Central memory CD4-positive, alpha-beta T cell (primary cell): ENCODE data around the gene ADAMTS15.
"Not testable (repeated sequence)": the region's sequence is repeated elsewhere in the genome, so short reads cannot be mapped to it uniquely, and the experiment has no call there.

ENCODE experiments used
- DNase-seq: peaks from one replicate; pipeline ENCODE4 v3.0.0; 2022

Gene ADAMTS15

DNA sequence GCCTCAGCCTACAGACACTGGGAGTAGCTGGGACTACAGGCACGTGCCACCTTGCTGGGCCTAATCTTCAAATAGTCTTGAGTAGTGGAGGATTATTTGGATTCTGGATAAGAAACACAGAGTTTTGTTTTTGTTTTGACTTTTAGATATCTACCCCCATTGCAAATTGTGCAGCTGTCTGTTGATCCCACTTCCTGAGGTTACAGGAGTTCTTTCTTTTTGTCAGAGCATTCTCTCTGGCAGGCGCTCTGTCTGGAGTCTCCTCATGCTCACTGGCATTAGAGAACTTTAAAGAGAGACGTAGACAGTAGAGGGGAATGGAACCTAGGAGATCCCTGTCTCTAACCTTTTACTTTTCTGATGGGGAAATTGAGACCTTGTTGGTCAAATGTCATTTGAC, 12.3 kb upstream of the ADAMTS15 start:
- no peak for DNase-seq

DNA sequence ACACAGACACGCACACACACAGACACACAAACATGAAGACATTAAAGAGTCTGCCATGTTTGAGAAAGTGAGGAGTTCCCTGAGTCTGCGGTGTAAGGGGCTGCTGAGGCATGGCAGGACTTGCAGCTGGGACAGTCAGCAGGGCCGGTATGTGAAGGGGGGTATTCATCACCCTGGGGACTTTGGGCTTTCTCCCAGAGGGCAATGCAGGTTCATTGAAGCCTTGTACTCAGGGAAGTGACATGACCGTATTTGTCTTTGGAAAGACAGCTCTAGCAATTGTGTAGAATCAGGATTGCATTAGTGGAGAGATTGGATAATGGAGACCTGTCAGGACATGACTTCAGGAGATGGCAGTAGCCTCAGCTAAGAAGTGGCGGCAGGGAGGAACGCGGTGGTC, 10.6 kb upstream of the ADAMTS15 start:
- no peak for DNase-seq

DNA sequence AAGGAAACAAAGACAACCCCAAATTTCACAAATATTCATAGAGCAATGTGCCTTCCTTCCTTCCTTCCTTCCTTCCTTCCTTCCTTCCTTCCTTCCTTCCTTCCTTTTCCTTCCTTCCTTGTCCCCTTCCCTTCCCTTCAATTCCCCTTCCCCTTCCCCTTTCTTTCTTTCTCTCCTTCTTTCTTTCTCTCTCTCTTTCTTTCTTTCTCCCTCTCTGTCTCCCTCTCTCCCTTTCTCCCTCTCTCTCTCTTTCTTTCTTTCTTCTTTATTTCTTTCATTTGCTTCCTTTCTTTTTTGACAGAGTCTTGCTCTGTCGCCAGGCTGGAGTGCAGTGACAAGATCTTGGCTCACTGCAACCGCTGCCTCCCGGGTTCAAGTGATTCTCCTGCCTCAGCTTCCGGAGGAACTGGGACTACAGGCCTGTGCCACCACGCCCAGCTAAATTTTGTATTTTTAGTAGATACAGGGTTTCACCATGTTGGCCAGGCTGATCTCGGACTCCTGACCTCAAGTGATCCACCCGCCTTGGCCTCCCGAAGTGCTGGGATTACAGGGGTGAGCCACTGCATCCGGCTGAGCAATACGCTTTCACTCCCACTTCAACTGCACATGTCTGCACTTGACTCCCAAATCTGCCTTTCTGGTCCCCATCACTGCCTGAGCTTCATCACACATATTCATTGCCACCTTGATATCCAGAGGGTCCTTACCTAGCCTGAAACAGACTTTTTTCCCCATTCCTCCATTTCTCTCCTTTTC, 9.9 kb upstream of the ADAMTS15 start:
- not testable (repeated sequence) for DNase-seq

DNA sequence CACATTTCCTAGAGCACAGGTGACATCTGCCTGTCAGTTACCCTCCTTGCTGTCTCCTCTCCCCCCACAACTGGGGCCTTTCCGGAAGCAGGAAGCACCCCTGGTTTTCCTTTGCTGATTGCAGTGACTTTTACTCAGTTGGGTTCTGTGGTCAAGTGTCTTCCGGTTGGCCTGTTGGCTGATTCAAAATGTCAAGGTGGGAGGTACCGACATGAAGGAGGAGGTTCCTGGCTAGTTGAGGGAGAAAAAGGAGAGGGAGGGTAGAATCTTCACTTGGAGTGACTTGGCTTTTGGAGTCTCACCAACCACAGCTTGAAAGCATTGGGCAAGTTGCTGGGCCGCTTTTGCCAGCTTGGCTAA, 9.3 kb upstream of the ADAMTS15 start:
- DNase-seq = no peak

DNA sequence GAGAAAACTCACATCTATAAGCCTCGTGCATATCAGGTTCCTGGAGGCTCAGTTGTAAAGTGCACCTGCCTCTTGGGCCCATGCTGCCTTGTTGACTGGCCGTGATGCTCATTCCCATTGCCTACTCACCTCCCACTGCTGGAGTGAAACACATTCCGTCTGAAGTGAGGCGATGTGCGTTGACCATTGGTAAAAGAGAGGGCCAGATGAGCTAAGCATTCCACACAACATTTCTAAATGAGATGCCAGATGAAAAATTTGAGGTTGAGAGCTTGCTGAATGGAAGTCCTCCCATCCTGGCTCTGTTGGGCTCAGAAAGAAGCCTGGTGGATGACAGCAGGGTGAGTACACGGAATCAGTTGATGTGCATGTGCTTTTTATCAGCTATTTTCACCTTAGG, 8.6 kb upstream of the ADAMTS15 start:
- no peak for DNase-seq

DNA sequence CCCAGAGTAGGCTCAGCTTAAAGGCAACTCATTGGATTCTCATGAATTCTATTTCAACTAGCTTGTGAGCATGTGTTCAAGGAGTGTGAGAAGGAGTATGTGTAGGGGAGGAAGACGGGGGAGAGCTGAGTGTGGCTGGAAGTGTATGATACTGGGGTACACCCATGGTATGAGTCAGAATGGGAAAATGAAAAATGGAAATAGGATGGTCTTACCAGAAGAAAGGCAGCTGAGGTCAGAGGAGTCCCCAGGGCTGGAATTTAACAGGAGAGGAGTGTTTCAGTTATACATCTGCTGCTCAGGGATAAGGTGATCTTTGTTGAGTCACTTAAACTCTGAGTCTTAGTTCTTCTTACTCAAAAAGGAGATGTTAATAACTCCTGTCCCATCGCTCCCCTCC, 6.7 kb upstream of the ADAMTS15 start:
- DNase-seq = no peak

DNA sequence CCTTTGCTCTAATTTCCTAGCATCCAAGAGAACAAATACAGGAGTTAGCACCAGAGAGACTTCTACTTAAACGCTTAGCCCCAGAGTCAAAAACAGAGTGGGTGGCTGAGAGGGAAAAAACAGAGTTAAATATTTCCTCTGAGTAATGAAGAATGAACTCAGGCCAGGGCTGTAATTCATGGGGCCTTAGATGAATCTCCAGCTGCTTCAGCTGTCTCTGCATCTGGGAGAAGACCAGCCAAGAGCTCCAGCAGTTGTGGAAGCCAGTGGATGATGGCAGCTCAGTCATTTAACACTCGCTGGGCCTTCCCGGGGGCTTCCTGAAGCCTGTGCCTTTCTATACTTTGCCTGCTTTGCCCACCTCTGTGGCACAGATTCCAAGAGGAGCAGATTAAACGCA, 5.7 kb upstream of the ADAMTS15 start:
- no peak for DNase-seq

DNA sequence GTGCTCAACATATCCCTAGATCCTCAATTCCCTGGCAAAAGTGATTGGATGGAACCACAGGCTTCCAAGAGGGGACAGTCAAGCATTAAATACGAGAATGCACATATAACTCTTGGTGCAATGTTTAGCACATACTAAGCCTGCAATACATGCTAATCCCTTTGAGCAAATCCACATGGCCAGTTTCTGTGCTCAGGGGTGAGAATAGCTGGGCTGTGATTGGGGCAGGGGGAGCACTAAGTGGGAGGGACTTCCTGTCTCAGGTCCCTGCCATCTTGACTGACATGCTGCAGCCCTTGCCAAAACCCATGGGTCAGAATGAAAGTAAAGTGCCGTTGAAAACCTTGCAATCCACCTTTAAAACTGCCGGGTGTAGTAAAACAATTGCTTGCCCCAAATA, 2.7 kb upstream of the ADAMTS15 start:
- no peak for DNase-seq

DNA sequence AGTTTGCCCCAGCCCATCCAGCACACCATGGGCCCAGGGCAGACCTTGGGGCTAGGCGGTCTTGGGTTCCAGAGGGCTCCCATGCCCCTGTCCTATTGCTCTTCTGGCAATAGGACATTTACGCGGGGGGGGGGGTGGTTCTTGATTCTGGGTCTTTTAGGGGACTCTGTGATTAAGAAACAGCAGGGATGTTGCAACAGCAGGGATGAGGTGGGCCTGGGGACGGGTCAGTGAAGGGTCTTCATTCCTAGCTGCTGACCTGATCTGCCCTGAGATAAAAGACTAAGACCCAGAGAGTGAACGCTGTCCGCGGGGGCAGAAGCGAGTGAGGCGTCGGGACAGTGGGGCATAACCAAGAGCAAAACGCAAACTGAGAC, 418 bp upstream of the ADAMTS15 start:
- no peak for DNase-seq

DNA sequence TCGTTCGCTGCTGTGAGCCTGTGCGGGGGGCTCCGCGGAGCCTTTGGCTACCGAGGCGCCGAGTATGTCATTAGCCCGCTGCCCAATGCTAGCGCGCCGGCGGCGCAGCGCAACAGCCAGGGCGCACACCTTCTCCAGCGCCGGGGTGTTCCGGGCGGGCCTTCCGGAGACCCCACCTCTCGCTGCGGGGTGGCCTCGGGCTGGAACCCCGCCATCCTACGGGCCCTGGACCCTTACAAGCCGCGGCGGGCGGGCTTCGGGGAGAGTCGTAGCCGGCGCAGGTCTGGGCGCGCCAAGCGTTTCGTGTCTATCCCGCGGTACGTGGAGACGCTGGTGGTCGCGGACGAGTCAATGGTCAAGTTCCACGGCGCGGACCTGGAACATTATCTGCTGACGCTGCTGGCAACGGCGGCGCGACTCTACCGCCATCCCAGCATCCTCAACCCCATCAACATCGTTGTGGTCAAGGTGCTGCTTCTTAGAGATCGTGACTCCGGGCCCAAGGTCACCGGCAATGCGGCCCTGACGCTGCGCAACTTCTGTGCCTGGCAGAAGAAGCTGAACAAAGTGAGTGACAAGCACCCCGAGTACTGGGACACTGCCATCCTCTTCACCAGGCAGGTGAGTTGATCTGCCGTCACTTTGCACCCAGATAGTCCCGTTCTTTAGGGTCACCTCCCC, 1.0 kb downstream of the ADAMTS15 start:
- DNase-seq = no peak

DNA sequence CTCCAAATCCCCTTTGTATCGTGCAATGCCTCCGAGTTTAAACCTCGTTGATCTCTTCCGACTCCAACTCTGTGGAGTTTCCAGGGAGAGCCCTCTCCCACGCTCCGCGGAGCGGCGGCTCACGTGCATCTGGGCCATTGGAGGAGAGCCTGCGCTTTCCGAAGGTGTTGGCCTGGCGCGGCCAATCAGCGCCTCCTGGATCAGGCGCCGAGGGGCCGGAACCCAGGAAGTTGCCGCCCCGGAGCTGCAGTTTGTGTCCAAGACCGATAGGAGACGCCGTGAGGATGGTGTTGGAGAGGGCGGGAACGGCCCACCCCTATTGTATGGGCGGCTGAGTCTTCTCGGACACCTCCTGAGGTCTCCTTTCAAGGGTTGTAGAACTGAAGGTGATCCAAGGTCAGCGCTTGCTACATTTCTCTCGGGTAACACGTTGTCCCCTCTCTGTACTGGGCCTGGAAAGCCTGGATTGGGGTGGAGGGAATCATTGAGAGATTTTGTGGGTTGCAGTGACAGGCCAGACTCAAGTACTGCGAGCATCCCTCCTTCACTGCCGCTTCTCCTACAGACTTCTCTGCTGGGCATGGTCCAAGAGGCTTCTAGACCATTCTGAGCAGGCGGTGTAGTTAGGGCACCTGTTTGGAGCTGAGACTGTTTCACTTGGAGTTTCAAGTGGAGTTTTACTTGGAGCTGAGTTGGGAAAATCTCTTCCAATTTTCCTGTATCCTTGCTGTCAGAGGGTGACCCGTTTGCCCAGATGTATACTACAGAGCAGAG, 1.7 kb downstream of the ADAMTS15 start:
- no peak for DNase-seq

DNA sequence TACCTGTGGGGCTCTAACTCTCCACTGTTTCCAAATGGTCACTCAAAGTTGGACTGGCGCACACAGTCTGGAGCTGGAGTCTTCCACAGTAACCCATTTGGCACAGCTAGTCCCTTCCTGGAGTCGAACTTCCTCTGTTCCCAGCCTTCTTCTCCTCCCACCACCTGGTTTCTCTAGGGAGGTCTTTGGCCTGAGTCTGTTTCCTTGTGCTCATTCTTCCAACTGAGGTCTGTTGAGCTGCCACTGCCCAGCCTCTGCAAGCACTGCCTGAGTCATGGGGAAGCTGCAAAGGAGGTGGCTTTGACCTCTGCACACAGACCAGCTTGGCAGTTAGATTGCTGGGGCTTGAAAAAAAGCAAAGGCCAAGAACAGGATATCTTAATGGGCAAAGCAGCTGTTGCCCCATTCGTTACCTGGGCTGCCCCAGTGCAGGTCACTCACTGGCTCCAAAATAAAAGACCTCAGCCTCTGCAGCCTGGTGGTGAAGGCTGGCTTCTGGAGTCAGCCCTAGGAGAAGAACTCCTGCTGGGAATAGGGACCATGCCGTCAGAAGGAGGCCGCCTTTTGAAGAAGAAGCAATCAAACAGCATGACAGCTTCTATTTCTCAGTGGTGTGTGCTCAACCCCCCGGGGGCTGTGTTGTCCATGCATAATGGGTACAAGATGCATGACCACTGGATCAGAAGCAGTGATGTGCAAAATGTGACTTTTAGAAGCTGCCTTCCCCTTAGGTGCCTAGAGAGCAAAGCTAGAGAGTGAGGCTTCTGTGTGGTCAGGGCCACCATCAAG, 3.0 kb downstream of the ADAMTS15 start:
- no peak for DNase-seq

DNA sequence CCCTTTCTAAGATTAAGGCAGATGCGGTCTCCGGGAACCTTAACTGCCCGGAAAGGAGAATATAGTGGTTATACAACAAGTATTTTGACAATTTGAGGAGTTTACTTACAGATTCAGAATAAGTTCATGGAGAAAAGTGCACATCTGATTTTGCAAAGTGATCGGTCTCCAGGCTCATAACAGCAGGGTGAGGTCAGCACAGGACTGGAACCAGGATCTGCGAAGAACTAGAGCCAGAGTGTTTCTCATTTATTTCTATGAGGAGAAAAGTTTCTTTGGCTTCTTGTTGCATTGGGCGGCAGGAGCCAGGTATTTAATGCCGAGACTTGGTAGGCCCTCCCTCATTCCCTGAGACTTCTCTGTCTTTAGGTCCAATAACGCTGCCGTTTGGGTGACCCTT, 3.7 kb downstream of the ADAMTS15 start:
- no peak for DNase-seq

DNA sequence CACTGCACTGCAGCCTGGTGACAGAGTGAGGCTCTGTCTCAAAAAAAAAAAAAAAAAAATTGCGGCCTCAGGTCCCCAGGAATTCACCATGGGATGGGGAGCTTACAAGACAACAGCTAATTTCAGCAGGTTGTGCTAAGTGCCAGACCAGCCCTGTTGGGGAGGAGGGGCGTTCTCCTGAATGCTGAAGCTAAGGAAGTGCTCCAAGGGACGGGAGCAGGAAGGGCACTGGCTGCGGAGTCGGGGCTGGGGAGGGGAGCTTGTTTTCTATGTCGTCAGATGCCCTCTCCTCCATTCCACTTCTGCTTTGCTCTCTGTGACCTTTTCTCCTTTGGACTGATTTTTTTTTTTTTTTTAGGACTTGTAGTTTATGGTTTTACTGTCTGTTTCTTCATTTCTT, 4.5 kb downstream of the ADAMTS15 start:
- no peak for DNase-seq

DNA sequence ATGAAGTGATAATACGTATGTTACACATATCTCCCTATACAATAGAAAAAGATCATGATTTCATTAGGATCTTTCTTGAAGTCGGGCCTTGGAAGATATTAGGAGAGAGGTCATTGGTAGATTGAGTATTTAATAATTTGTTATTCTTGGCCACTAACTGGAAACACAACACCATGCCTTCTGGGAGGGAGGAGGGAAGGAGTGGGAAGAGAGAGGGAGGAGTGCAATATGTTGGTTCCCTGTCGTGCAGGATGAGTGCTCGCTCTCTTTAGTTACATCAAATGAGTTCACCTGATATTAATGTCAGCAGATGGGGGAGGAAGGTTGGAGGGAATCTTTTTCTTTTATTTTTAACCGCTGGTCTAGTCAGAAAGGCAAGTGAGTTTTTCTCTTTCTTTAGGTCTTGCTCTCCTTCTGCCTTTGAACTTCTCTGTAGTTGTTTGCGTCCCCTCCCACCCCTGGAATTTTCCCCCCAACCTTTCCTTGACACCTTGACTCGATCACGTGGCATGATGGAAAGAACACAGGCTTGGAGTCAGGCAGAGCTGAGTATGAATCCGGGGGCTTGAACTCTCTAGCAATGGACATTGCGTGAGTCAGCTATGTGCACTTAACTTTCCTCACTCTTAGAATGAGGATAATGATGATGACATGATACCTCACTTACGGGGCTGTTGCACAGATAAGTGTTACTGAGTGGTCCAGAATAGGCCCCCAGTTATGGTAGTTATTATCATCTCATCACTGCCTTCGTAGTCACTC, 6.2 kb downstream of the ADAMTS15 start:
- no peak for DNase-seq

DNA sequence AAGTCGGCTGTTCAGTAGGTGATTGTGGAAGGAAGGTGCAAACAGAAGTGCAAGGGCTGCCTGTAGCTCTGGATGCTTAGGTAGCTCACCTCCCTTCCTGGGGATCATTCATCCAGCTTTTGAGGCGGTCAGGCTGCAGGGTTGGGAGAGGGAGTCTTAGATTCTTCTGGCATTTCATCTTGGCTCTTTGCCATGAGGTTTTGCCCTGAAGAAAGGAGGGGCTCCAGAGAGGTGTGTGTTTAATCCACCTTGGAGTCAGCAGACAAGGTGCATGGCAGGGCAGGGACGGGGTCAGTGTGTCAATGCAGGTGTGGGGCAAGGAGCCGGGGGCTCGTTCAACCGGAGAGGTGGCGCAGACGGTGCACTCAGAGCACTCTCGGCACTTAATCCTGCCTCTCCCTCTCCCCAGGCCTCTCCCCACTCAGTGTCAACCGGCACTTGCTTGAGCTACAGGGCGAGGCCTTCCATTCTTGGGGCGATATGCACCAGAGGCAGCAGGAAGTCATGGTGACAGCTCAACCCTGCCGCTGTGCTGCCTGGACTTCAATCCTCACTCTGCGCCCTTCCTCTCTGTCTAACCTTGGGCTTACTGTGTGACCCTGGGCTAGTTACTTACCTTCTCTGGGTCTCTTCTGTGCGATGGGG, 7.2 kb downstream of the ADAMTS15 start:
- DNase-seq = no peak

DNA sequence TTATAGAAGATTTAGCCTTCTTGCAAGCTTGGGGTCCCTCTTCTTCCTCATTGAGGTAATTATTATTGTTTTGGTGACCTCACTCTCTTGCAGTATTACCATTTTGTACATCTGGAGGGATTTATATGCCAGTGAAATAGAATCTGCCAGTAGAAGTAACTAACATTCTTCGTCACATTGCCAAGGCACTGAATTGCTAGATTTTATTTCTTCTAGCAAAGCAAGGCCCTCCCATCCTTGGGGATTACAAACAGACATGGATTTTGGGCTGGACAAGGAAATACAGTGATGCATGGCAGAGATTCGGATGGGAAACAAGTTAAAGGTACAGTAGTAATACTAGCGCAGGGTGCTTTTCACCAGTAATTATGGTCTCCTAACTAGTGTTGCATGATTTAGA, 7.8 kb downstream of the ADAMTS15 start:
- no peak for DNase-seq

DNA sequence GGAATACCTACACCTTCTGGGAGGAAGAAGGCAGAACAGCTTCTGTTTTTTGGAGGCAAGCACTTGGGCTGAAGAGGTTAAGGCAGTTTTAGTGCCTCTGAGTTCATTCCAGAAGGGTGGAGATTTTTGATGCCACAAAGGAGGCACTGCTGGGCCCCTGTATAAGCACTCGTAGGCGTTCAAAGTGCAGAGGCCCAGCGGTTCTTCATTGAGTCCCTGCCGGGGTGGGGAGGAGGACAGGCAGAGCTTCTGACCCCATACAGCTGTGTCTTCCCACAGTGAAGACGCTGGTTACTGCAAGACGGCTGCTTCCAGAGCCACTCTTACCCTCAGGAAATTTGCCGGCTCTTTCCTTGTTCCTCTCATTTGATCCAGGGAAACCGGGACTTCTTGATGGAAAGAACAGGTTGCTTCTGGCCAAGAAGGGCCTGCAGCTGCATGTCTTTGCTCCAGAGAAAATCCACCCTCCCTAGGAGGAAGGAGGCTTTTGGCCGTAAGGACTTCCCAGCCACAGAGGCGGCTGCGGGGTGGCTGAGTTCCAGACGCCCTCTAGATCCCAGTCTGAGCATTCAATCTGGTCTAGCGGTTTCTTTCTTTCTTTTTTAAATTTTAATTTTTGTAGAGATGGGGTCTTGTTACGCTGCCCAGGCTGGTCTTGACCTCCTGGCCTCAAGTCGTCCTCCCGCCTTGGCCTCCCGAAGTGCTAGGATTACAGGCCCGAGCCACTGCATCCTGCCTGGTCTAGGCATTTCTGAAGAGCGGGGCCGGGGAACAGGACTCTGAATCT, 9.4 kb downstream of the ADAMTS15 start:
- DNase-seq = no peak

DNA sequence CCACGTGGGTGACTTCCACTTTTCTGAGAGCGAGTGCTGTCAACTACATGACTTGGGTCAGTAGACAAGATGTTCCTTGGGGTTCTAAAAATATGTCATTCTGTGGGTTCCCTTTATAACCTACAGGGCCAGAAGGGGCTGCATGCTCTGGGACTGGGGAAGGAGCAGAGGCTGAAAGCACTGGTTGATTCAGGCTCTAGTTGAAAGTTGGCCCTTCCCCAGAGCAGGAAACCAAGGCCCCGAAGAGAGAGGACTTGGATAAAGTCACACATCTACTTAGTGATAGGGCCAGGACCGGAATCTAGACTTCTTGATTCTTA, 9.9 kb downstream of the ADAMTS15 start:
- DNase-seq = no peak

DNA sequence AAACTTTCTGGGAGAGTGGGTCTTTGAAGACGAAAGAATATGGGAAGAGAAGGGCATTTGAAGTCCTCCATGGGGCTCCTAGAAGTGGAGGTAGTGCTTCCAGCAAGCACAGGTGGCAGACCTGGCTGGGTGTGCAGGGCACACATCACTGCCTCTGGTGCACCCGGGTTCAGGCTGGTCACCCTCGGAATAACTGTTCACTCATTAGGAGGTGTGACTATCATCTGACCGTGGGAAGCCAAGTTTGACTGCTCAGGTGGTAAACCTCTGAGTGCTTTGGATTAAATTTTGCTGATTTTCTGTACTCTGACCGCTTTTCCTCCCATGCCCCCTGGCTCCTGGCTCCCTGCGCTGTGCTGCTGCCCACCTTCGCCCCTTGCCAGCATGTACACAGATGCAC, 11.1 kb downstream of the ADAMTS15 start:
- DNase-seq = no peak
